Amniotic stem cell (primary cell): ENCODE measurements around the gene ISG20L2.
A peak's percentile ranks its signal among the peaks of the same experiment; 100 is the strongest.

Source experiments
- DNase-seq: peaks from one replicate; lab custom pipeline; 2025; lab: John Stamatoyannopoulos, UW

The ISG20L2 gene

GRCh38 chr1:156689953-156690674 is 38.5 kb downstream of the ISG20L2 start:
- no peak for DNase-seq

DNA sequence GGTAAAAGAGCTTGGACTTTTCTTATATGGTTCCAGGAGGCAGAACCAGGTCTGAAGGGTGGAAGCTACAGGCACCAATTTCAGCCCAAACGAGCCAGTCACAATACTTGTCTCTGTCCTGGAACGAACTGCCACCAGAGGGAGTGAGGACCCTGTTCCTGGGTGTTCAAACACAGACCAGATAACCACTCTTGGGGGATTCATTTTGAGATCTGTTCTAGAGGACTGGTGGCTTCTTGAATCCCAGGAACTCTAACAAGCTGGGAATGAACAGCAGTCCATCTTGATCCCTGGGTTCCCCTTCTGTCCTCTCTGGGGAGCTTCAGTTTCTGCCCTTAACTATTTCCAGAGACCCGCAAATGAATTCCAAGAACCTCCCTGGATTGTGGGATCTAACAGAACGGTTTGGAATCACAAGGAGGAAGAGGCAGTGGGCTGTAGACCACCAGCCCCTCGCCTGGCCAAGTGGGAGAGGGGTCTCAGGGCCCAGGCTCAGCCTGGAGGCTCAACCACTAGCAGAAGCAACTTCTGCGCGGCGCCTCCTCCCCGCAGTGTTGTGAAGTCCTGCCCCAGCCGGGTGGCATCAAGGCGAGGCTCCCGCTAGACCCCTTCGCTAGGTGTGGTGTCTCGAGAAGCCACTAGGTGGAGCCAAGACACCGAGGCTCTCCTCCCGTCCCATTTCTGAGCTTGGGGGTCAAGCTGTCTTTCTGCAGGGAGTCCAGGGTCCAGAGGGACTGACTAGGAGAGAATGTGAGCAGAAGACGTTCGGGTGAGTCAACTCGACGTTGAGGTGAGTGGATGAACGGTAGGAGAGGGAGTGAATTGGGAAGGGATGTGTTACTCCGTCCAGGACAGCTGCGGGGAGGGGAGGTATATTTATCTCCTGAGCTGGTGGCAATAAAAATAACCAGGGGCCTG is 39.3 kb downstream of the ISG20L2 start:
- peak; percentile 68 for DNase-seq

DNA sequence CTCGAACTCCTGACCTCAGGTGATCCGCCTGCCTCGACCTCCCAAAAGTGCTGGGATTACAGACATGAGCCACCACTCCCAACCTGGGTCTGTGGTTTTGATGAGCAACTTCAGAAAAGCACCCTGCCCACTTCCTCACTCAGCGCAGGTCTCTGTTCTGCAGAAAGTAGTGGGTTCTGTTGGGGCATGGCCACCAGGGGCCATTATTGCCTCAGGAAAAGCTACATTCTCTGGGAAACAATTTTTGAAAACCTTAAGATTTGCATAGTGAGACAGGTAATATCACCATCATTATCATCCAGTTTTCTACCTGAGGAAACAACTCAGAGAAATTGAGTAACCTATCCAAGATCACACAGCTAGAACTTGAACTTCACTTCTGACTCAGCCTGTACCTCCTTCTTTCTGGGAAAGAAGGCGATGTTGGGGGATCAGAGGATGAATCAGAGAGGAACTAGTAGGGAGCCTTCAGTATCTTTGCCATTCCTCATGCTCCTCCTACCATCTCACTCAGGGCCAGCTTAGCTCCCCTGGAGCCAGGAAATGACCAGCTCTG is 44.3 kb downstream of the ISG20L2 start:
- no peak for DNase-seq

DNA sequence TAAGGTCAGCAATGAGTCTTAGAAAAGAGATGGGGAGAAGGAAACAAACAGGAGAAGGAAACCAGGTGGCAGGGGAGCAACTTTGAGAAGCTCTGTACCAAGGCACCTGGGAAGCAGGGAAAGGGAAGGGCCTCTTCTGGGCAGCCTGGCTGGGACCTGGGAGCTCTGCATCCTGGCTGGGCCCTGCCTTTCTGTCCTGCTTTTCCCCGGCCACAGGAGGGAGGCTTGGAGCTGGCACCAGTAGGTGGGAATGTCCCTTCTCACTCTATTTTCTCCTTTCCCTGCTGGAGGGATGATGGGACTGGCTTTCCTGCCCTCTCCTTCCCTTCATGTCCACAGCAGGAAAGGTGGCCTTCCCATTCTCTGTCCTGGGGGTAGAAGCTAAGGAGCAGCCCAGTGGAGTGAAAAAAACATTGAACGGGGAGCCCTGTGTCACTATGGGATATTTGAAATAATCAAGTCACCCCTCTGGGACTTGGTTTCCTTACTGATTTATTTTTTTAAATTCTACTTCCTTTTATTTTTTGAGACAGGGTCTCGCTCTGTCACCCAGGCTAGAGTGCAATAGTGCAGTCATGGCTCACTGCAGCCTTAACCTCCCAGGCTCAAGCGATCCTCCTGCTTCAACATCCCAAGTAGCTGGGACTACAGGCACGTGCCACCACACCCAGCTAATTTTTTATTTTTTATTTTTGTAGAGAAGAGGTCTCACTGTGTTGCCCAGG is 46.2 kb downstream of the ISG20L2 start:
- no peak for DNase-seq

DNA sequence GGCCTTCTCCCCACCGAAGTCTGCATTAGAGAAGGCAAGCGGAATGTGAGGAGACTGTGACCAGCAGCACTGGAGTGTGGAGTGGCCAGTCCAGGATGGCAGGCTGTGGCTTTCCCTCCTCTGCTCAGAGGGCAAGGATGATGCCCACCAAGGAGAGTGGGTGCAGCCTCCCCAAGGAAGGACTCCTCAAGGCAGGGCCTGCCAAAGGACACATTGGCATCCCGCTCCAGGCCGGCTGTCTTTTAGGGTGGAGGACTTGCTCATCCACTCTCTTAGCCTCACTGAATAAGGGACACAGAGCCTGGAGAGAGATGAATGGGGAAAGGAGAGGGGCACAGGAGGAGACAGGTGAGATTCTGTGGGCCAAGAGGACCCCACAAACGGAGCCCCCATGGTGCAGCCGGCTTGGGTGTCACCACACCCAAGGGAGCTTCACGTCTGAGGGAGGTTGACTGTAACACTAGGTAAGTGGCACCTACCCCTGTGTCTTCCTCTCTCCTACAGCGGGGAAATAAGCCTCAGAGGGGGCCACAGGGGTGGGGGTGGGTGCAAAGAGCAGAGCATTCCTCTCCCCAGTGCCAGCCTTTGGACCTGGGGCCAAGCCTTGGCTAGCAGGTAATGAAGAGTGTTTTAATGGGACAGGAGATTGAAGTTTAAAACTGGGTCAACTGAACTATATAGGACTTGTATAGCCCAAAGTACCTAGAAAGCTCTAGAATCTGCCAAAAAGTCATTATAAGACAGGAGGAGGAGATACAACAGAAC is 47.2 kb downstream of the ISG20L2 start:
- no peak for DNase-seq

DNA sequence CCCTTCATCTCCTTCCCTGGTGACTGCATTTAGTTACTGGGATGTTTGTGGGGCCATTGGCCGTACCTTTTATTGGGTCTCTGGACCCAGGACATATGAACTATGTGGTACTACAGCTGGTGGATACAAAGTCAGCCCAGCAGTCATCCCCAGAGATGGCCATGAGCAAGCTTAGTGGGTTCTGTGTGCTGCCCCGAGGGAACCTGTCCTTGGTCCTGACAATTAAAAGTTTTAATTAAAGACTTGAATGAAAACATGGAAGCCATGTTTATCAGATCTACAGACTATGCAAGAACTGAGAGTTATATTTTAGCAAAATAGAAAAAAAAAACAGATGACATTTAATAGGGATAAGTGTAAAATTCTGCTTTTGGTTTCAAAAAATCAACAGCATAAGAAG is 48.5 kb downstream of the ISG20L2 start:
- DNase-seq = no peak

DNA sequence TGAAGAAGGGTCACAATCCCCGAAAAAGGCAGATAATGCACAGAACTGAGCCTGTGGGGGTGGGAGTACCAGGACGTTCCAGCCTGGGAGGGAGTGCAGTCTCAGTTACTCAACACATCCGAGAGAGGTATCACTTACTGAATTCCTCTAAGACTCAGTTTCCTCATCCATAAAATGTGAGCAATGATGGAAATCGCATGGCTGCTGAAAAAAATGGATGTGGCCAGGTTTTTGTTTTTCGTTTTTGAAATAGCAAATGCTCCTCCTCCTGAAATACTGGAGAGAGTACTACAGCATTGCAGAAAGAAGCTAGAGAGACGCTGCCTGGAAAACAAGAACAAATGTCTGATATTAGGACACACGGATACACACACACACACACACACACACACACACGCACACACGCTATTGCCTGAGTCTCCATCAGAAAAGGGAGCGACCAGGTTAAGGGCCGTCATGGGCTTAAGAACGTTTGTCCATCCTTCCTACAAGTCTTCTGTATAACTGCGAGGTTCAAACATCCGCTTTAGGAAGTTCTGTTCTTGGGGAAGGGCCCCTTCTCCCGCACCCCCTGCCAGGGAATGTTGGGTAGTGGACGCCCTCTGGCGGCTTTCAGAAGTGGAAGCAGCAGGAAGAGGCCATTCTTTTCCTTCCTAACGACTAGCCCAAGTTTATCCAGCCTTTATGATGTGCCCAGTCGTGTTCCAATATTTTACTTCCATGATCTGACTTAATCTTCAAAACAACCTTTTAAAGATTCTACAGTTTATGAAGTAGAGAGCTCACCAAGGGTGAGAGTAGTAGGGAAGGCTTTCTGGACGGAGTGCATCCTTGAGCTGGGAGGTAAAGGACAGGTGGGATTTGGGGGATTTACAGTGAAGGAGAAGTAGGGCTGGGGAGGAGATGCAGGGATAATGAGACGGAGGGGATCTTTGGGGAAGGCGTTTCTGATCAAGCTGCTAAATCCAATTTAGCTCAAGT is 50.7 kb downstream of the ISG20L2 start:
- no peak for DNase-seq

- DNase-seq = no peak
Measured at GRCh38 chr1:156676820-156677615, 51.5 kb downstream of the ISG20L2 start, which contains the start of gene NES. NES (minus strand) TSS chr1:156677407; CDS start chr1:156677264, 143 bp downstream.

GRCh38 chr1:156676114-156676819 is 52.3 kb downstream of the ISG20L2 start:
- no peak for DNase-seq

- DNase-seq = no peak
Measured at GRCh38 chr1:156675210-156676113, 53.1 kb downstream of the ISG20L2 start.

DNA sequence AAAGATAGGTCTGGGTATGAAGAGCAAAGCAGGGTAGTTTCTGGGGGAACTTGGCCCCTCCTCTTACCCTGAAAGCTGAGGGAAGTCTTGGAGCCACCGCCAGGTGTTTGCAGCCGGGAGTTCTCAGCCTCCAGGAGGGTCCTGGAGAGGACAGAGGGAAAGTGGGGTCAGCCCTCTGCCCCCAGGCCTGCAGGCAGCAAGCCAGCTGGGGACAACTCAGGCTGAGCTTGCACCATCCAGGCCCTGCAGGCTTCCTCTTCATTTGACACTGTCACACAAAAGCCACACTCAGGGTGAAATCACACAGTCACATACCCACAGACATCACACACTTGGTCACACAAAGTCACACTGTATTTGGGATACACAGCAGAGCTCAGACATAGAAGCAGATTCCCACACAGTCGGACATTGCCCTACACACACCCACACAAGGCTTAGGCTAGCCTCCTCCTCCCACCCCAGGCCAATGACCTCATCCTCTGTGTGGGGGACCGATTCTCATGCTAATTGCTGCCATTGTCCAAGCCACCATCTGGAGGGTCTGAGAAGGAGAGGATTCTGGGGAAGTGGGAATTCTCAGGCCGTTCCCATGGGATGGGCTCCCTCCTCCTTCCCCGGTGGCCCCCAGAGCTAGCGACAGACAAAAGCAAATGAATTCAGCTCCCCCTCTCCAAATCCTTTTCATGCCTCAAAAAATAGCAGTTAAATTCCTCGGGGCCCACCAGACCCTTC is 55.0 kb downstream of the ISG20L2 start:
- no peak for DNase-seq
